Measurements from ENCODE around the gene TFPI. TPM values are rescaled to one million over a fixed set of nuclear protein-coding genes. Genes with fewer than 3 reads are reported as not detected.
A peak's percentile ranks its signal among the peaks of the same experiment; 100 is the strongest.

TFPI gene
- total and polyA plus RNA-seq, 2 donors (not counting 3 experiments of a cell fraction or from before 2014, with no cell fraction given), result 177 to 286 TPM

DNA sequence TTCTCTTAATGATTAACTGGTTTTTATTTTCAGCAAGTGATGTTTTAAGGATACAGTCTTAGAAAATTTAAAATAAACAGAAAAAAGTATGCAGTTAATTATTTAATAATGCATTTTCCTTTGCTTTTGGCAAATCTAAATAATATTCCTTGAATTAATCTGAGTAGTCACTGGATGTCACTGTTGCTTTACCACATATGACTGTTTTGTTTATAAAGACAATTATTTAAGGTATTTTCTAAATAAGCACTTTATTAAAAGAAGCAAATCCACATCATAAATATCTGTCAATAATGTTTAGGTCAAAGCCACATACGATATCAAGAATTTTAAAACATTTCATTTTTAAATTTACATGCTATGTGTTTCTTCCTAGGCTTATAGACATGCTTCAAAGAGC is 40.6 kb upstream of the TFPI start:
- FAIRE-seq, result no peak
- Histone ChIP-seq H3K79me2 (ENCODE audit: control insufficient read depth, insufficient read depth, low read length) (no peaks in the 10 kb centered on the region), H3K9me3 (replicated peaks; ENCODE audit: control insufficient read depth, insufficient read depth, low read length) (no peaks in the 10 kb centered on the region), H3K4me3 (replicated peaks in 1 of 3; ENCODE audit: insufficient read depth in 1 of 3, low read depth in 1 of 3, low read length in 3 of 3) (no peak overlapping the region), H3K27ac (ENCODE audit: insufficient read depth, low read depth, low read length) (no peak overlapping the region), H3K27me3 (ENCODE audit: control insufficient read depth in 2 of 2, insufficient read depth in 2 of 2, low read length in 2 of 2) (no peaks in the 10 kb centered on the region), H2AFZ (ENCODE audit: low read depth, low read length) (no peak overlapping the region), H3K4me2 (ENCODE audit: insufficient read depth, low read length) (no peak overlapping the region), H3K36me3 (ENCODE audit: control insufficient read depth in 2 of 2, extremely low read depth in 1 of 2, insufficient read depth in 2 of 2, low read length in 2 of 2) (no peaks in the 10 kb centered on the region), H3K9ac (replicated peaks; ENCODE audit: extremely low read depth, insufficient read depth, low read length) (no peak overlapping the region), H3K9me1 (replicated peaks; ENCODE audit: control insufficient read depth, extremely low read depth, insufficient read depth, low read length) (no peaks in the 10 kb centered on the region), H3K4me1 (ENCODE audit: control insufficient read depth, extremely low read depth, insufficient read depth, low read length) (no peaks in the 10 kb centered on the region), H4K20me1 (replicated peaks; ENCODE audit: control insufficient read depth, extremely low read depth, insufficient read depth, low read length) (no peaks in the 10 kb centered on the region)
- peak; percentile 44 for DNase-seq (ENCODE audit: low read depth, low spot score)
- CTCF ChIA-PET, result interaction anchor here (0.7 to 3.6 kb wide), 10 partner anchors 10 to 920 kb away, joined by 3 to 27 read pairs (median 8); no protein-coding TSS in a partner anchor
- dilution Hi-C loops (cut with MboI; ENCODE audit: extremely low pct_ligation_motif_present, low sequenced_read_pairs) (no loop called here), intact Hi-C loops (cut with micrococcal nuclease) (loop anchor here (1.0 to 5.0 kb wide), 2 partner anchors 248 to 918 kb away; no protein-coding TSS in a partner anchor)
- no peak for TF ChIP-seq MAX (IDR thresholded peaks at IDR 0.05; ENCODE audit: insufficient read depth, insufficient read length)
- no peak for TF ChIP-seq JUN (IDR thresholded peaks at IDR 0.05; ENCODE audit: borderline replicate concordance, insufficient read depth, insufficient read length, low read depth)
- POLR2A ChIA-PET, result interaction anchor here (0.7 kb wide), 1 partner anchor 239 kb away, joined by 3 read pairs; no protein-coding TSS in a partner anchor
- no TSS peak for BruUV-seq (replicated peaks)

GRCh38 chr2:187593697-187594096 is 39.5 kb upstream of the TFPI start:
- no peak for FAIRE-seq
- no peak for DNase-seq (ENCODE audit: low read depth, low spot score)
- no peaks in the 10 kb centered on the region for H3K36me3 ChIP-seq (ENCODE audit: control insufficient read depth in 2 of 2, extremely low read depth in 1 of 2, insufficient read depth in 2 of 2, low read length in 2 of 2)
- CTCF ChIA-PET, result interaction anchor here (1.0 to 3.6 kb wide), 7 partner anchors 9 to 918 kb away, joined by 3 to 27 read pairs (median 8); partner anchors contain the start of gene GULP1
- TF ChIP-seq POLR2A (IDR thresholded peaks at IDR 0.05; ENCODE audit: low read depth, low read length) (no peak), GATA2 (IDR thresholded peaks at IDR 0.05; ENCODE audit: insufficient read depth, insufficient read length, low read depth, low read length) (no peak), JUN (IDR thresholded peaks at IDR 0.05; ENCODE audit: borderline replicate concordance, insufficient read depth, insufficient read length, low read depth) (no peak), MYC (IDR thresholded peaks at IDR 0.05; ENCODE audit: low read depth, low read length) (no peak), MAX (IDR thresholded peaks at IDR 0.05; ENCODE audit: insufficient read depth, insufficient read length) (no peak), EZH2 (IDR thresholded peaks at IDR 0.05; ENCODE audit: borderline replicate concordance, low read depth, low read length, severe bottlenecking) (no peak), POLR2AphosphoS5 (IDR thresholded peaks at IDR 0.05; ENCODE audit: insufficient read depth, low read depth, low read length) (no peak), CTCF (IDR thresholded peaks at IDR 0.05; ENCODE audit: extremely low read depth in 1 of 2, insufficient read depth in 1 of 2, low read depth in 1 of 2, low read length in 2 of 2) (no peak), FOS (IDR thresholded peaks at IDR 0.05; ENCODE audit: borderline replicate concordance, insufficient read depth, low read length) (no peak)
- BruUV-seq (replicated peaks), result no TSS peak
- H3K79me2 ChIP-seq (ENCODE audit: control insufficient read depth, insufficient read depth, low read length), result no peaks in the 10 kb centered on the region
- intact Hi-C loops (cut with micrococcal nuclease), result loop anchor here (1.0 kb wide), 1 partner anchor 250 kb away; no protein-coding TSS in a partner anchor
- H3K9ac ChIP-seq (replicated peaks; ENCODE audit: extremely low read depth, insufficient read depth, low read length), result no peak overlapping the region
- H3K9me1 ChIP-seq (replicated peaks; ENCODE audit: control insufficient read depth, extremely low read depth, insufficient read depth, low read length), result no peaks in the 10 kb centered on the region
- POLR2A ChIA-PET, result no interaction called here
- H3K27ac ChIP-seq (ENCODE audit: insufficient read depth, low read depth, low read length), result no peak overlapping the region
- no peaks in the 10 kb centered on the region for H3K9me3 ChIP-seq (replicated peaks; ENCODE audit: control insufficient read depth, insufficient read depth, low read length)
- dilution Hi-C loops (cut with MboI; ENCODE audit: extremely low pct_ligation_motif_present, low sequenced_read_pairs), result no loop called here
- no peak overlapping the region for H3K4me3 ChIP-seq (replicated peaks in 1 of 3; ENCODE audit: insufficient read depth in 1 of 3, low read depth in 1 of 3, low read length in 3 of 3)
- peak overlapping the region; percentile 11 for H2AFZ ChIP-seq (ENCODE audit: low read depth, low read length)
- H3K4me2 ChIP-seq (ENCODE audit: insufficient read depth, low read length), result no peak overlapping the region
- H3K27me3 ChIP-seq (ENCODE audit: control insufficient read depth in 2 of 2, insufficient read depth in 2 of 2, low read length in 2 of 2), result no peaks in the 10 kb centered on the region
- H4K20me1 ChIP-seq (replicated peaks; ENCODE audit: control insufficient read depth, extremely low read depth, insufficient read depth, low read length), result no peaks in the 10 kb centered on the region
- H3K4me1 ChIP-seq (ENCODE audit: control insufficient read depth, extremely low read depth, insufficient read depth, low read length), result no peaks in the 10 kb centered on the region
